H1 (cell line): ENCODE results near the gene NLGN4X. TPM values are rescaled to one million over a fixed set of nuclear protein-coding genes. Genes with fewer than 3 reads are reported as not detected.

ENCODE experiments used
- CBX8 ChIP-seq: fragments of 300-800, 300-1000 bp; sonication (generic); IDR thresholded peaks from 2 replicates; pipeline ENCODE4 v1.7.1; 2016; ENCODE audit warnings: low read depth, low read length, borderline replicate concordance
- EGR1 ChIP-seq: IDR thresholded peaks from 2 replicates; pipeline ENCODE4 v1.6.1; 2011; ENCODE audit warnings: low read depth, low read length, borderline replicate concordance
- JUN ChIP-seq: IDR thresholded peaks from 2 replicates; pipeline ENCODE4 v1.6.1; 2011; ENCODE audit warnings: low read depth, mild to moderate bottlenecking, improper control_type of control experiment, low read length
- KDM4A ChIP-seq: IDR thresholded peaks from one replicate; pipeline ENCODE4 v1.7.1; 2012; ENCODE audit warnings: low read depth, mild to moderate bottlenecking, moderate library complexity, low read length, inconsistent platforms; ENCODE audit not compliant: severe bottlenecking
- RXRA ChIP-seq: IDR thresholded peaks from 2 replicates; pipeline ENCODE4 v1.6.1; 2011; ENCODE audit warnings: low read depth, mild to moderate bottlenecking, low read length, moderate library complexity; ENCODE audit not compliant: insufficient read depth
- polyA plus RNA-seq, 7 experiments: library from polyadenylated mRNA; depleted of rRNA in 3 of 7; stranded (reverse) in 5 of 7; unstranded in 2 of 7; fragments of >200 nt in 5 of 7; fragments of 200-250 nt in 2 of 7; gene quantifications; 1 replicate in 5 of 7; 2 replicates in 1 of 7; 4 replicates in 1 of 7; pipeline versions ENCODE4 v1.2.1 to v1.2.3, GENCODE V29; 2011 to 2013; ENCODE audit warnings: missing spikeins in 2 of 7, mixed read lengths in 2 of 7
- total RNA-seq: library from RNA; stranded (reverse); fragmentation: NEBNext Ultra II Directional; extraction: Animal tissue kit (Norgen Biotek cat#: 25700); gene quantifications from 2 replicates; pipeline ENCODE4 v1.2.1, GENCODE V29; 2021
- TF ChIP-seq, protein P1 (sequence below): IDR thresholded peaks from 2 replicates; pipeline ENCODE4 v1.6.1; 2011; ENCODE audit warnings: low read length, improper control_type of control experiment

The NLGN4X gene
- total and polyA plus RNA-seq, 2 of the 8 experiments (the other 6 are each of a cell fraction or from before 2014, with no cell fraction given), result 104 to 124 TPM

GRCh38 chrX:6053141-6053540 lies 175.5 kb downstream of the NLGN4X start (continued):
- TF ChIP-seq CBX8 (no peak), JUN (no peak), KDM4A (no peak), RXRA (no peak), EGR1 (no peak)
- TF ChIP-seq, protein P1, sequence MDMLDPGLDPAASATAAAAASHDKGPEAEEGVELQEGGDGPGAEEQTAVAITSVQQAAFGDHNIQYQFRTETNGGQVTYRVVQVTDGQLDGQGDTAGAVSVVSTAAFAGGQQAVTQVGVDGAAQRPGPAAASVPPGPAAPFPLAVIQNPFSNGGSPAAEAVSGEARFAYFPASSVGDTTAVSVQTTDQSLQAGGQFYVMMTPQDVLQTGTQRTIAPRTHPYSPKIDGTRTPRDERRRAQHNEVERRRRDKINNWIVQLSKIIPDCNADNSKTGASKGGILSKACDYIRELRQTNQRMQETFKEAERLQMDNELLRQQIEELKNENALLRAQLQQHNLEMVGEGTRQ, result no peak
